RWPE1 (cell line): ENCODE data around the gene NFASC.

Source experiments
- CTCF ChIA-PET: fragments of 350-600 bp; sonication (Branson Sonifier 250); formaldehyde crosslinking; extraction: SDS; loops from one replicate; lab custom pipeline; 2021; lab: Yijun Ruan, JAX
- POLR2A ChIA-PET: fragments of 400-600 bp; formaldehyde crosslinking; extraction: SDS; loops from one replicate; lab custom pipeline; 2020; ENCODE audit warnings: antibody characterized with exemption; ENCODE audit not compliant: low non-redundant PET; lab: Yijun Ruan, JAX
- DNase-seq: peaks from one replicate; pipeline ENCODE4 v3.0.0; 2012; ENCODE audit warnings: low spot score
- H3K27ac ChIP-seq: fragments of 450-650 bp; 2 replicates; pipeline ENCODE4 v1.5.1; 2017
- CTCF ChIP-seq: fragments of 450-650 bp; conservative IDR thresholded peaks from 2 replicates; pipeline ENCODE4 v1.5.1; 2017; ENCODE audit warnings: low read depth, mild to moderate bottlenecking

The NFASC gene

GRCh38 chr1:205042911-205043806, 172.5 kb downstream of the NFASC start, which contains the start of gene CNTN2:
TSS of gene CNTN2 (plus strand) at chr1:205043212. CDS start at chr1:205053186, 9,974 bp downstream.
- no peak within 1 kb of the TSS for H3K27ac ChIP-seq
- POLR2A ChIA-PET: no interaction called here
- CTCF ChIA-PET: interaction anchor here (0.6 to 2.3 kb wide), 3 partner anchors 18 to 91 kb away, joined by 3 to 16 read pairs (median 4); no protein-coding TSS in a partner anchor
- no peak for TF ChIP-seq CTCF
- no peak for DNase-seq

- ChIA-PET CTCF (interaction anchor here (0.6 to 2.3 kb wide), 4 partner anchors 18 to 801 kb away, joined by 3 to 16 read pairs (median 6); no protein-coding TSS in a partner anchor), POLR2A (no interaction called here)
- no peak for DNase-seq
- no peak overlapping the region for H3K27ac ChIP-seq
- no peak for TF ChIP-seq CTCF
Observed at GRCh38 chr1:205043866-205044265, 173.2 kb downstream of the NFASC start.

- ChIA-PET CTCF (interaction anchor here (0.6 to 2.3 kb wide), 2 partner anchors 17 to 55 kb away, joined by 3 to 16 read pairs; no protein-coding TSS in a partner anchor), POLR2A (no interaction called here)
- TF ChIP-seq CTCF: no peak
- H3K27ac ChIP-seq: no peak overlapping the region
- DNase-seq: no peak
Observed at GRCh38 chr1:205044741-205045140, 174.1 kb downstream of the NFASC start.

GRCh38 chr1:205045146-205045545, 174.5 kb downstream of the NFASC start:
- H3K27ac ChIP-seq: no peak overlapping the region
- no peak for DNase-seq
- no peak for TF ChIP-seq CTCF
- CTCF ChIA-PET: interaction anchor here (2.3 kb wide), 1 partner anchor 16 kb away, joined by 16 read pairs; no protein-coding TSS in a partner anchor
- POLR2A ChIA-PET: no interaction called here

GRCh38 chr1:205046870-205047269, 176.2 kb downstream of the NFASC start:
- ChIA-PET CTCF (interaction anchor here (0.6 to 2.7 kb wide), 4 partner anchors 15 to 210 kb away, joined by 3 to 20 read pairs (median 3); no protein-coding TSS in a partner anchor), POLR2A (no interaction called here)

More at GRCh38 chr1:205046870-205047269, 176.2 kb downstream of the NFASC start:
- no peak for TF ChIP-seq CTCF
- no peak for DNase-seq
- H3K27ac ChIP-seq: no peak overlapping the region
